ENCODE data around the gene TMPRSS4. TPM values are rescaled to one million over a fixed set of nuclear protein-coding genes. Genes with fewer than 3 reads are reported as not detected.

Gene TMPRSS4
- total and polyA plus RNA-seq, 2 experiments from 2014 or later: 0.10 to 0.58 TPM

- peaks cover 9% of the 10 kb centered on the region for H3K27me3 Mint-ChIP-seq (ENCODE audit: insufficient read depth, low read depth, poor library complexity)
- ATAC-seq: no peak
- no peak overlapping the region for H3K27ac Mint-ChIP-seq
Observed at GRCh38 chr11:118139578-118139977, 62.7 kb downstream of the TMPRSS4 start.

More at GRCh38 chr11:118139578-118139977, 62.7 kb downstream of the TMPRSS4 start:
- Mint-ChIP-seq H3K36me3 (ENCODE audit: low read depth) (no peaks in the 10 kb centered on the region; the same call in 2 of the 3 replicates), H3K9me3 (no peaks in the 10 kb centered on the region), H3K4me3 (no peak overlapping the region), H3K4me1 (peaks cover 10% of the 10 kb centered on the region)
- DNase-seq (ENCODE audit: low spot score): no peak
- Histone ChIP-seq H3F3A (replicated peaks; ENCODE audit: low read depth) (no peaks in the 10 kb centered on the region), H3K4me3 (no peak overlapping the region), H3K27me3 (ENCODE audit: insufficient read depth) (peaks cover 23% of the 10 kb centered on the region), H3K4me1 (ENCODE audit: insufficient read depth) (no peaks in the 10 kb centered on the region; the same call in 1 of the 2 replicates), H3K36me3 (ENCODE audit: insufficient read depth) (no peaks in the 10 kb centered on the region), H3K27ac (ENCODE audit: low read depth) (no peak overlapping the region), H3K9me2 (ENCODE audit: insufficient read depth) (no peaks in the 10 kb centered on the region), H3K4me2 (no peak overlapping the region), H2AFZ (no peak overlapping the region), H3K79me2 (replicated peaks; ENCODE audit: insufficient read depth) (no peaks in the 10 kb centered on the region), H4K20me1 (replicated peaks; ENCODE audit: insufficient read depth) (no peaks in the 10 kb centered on the region)
- TF ChIP-seq NANOG (IDR thresholded peaks at IDR 0.05; ENCODE audit: borderline replicate concordance): no peak
- TF ChIP-seq ZNF114 (CRISPR knock-in tag; IDR thresholded peaks at IDR 0.05): no peak
- no peak for TF ChIP-seq ZNF331 (CRISPR knock-in tag; IDR thresholded peaks at IDR 0.05; ENCODE audit: low read depth)
- TF ChIP-seq EZH2 (IDR thresholded peaks at IDR 0.05; ENCODE audit: low read depth, unreplicated experiment): no peak
- no peak for TF ChIP-seq CTCF (conservative IDR thresholded peaks at IDR 0.05; ENCODE audit: low read depth in 2 of 2)
- no peak for TF ChIP-seq ZNF462 (CRISPR knock-in tag; IDR thresholded peaks at IDR 0.05)
- no peak for TF ChIP-seq POLR2AphosphoS5 (IDR thresholded peaks at IDR 0.05; ENCODE audit: low read depth)
